Prostate gland (tissue), 2 donors: Measurements from ENCODE around the gene TARS3. TPM values are rescaled to one million over a fixed set of nuclear protein-coding genes. Genes with fewer than 3 reads are reported as not detected.

Experiments
- DNase-seq: peaks from one replicate; pipeline ENCODE4 v3.0.0-alpha.2; 2019; ENCODE audit warnings: low spot score
- H3K27ac ChIP-seq, 2 donors: fragments of 200-600 bp; sonication (generic); 2 replicates each; pipeline ENCODE4 v1.5.1; 2017 to 2019
- H3K27me3 ChIP-seq: fragments of 200-600 bp; sonication (generic); replicated peaks from 2 replicates; pipeline ENCODE4 v1.5.1; 2019; ENCODE audit not compliant: insufficient read depth
- H3K36me3 ChIP-seq, 2 donors: fragments of 200-600 bp; sonication (generic); 1 replicate in 1 of 2; 2 replicates in 1 of 2; pipeline versions ENCODE4 v1.5.1 to v1.8.1; 2017 to 2019
- H3K4me1 ChIP-seq: fragments of 200-600 bp; sonication (generic); replicated peaks from 2 replicates; pipeline ENCODE4 v1.5.1; 2019
- H3K4me3 ChIP-seq, 2 donors: fragments of 200-600 bp; sonication (generic); 2 replicates each; pipeline ENCODE4 v1.5.1; 2017 to 2019
- H3K9me3 ChIP-seq: fragments of 200-600 bp; sonication (generic); 2 replicates; pipeline ENCODE4 v1.5.1; 2017
- CTCF ChIP-seq, 4 experiments: fragments of 200-600 bp in 2 of 4; fragments of 450-650 bp in 2 of 4; sonication (generic) in 2 of 4; IDR thresholded peaks; 1 replicate in 3 of 4; 2 replicates in 1 of 4; pipeline ENCODE4 v1.5.1; 2016 to 2019; ENCODE audit warnings: antibody characterized with exemption in 4 of 4, mild to moderate bottlenecking in 2 of 4, moderate library complexity in 2 of 4
- POLR2A ChIP-seq: fragments of 450-650 bp; IDR thresholded peaks from one replicate; pipeline ENCODE4 v1.6.1; 2016; ENCODE audit warnings: antibody characterized with exemption, mild to moderate bottlenecking
- POLR2AphosphoS5 ChIP-seq: sonication (generic); formaldehyde crosslinking; IDR thresholded peaks from one replicate; pipeline ENCODE4 v1.6.1; 2017; ENCODE audit warnings: antibody characterized with exemption
- WGBS: methylation state at CpG from one replicate; pipeline ENCODE4 v1.1.5; 2018; 5-methylcytosine and 5-hydroxymethylcytosine counted together
- intact Hi-C: fragments of 100-400 bp; cut with DNase I; formaldehyde crosslinking; loops from one replicate; pipeline ENCODE4 v1.14.2; 2022
- small RNA-seq, 2 donors: library from RNA; depleted of rRNA; stranded (forward); fragments of <200 nt; gene quantifications; one replicate each; pipeline ENCODE3, GENCODE V24; 2016
- total RNA-seq, 2 donors: library from RNA; depleted of rRNA; stranded (reverse); fragments of >200 nt; gene quantifications; one replicate each; pipeline ENCODE4 v1.1.0, GENCODE V29; 2016

TARS3 gene
- total RNA-seq, 2 donors from 2014 or later = 16.8 to 22.5 TPM

GRCh38 chr15:101604124-101604874 is 120.0 kb downstream of the TARS3 start:
- intact Hi-C loops = no loop called here
- no peaks in the 10 kb centered on the region for H3K9me3 ChIP-seq
- H3K27me3 ChIP-seq = no peaks in the 10 kb centered on the region
- TF ChIP-seq POLR2AphosphoS5 = no peak
- TF ChIP-seq POLR2A = no peak
- no peak for TF ChIP-seq CTCF (IDR thresholded peaks at IDR 0.05)
- H3K27ac ChIP-seq = no peak overlapping the region
- WGBS = 93% methylated on average over 4 of the region's 4 CpGs
- no peak overlapping the region for H3K4me3 ChIP-seq
- H3K36me3 ChIP-seq = no peaks in the 10 kb centered on the region
- DNase-seq = no peak
- H3K4me1 ChIP-seq = no peaks in the 10 kb centered on the region

Small RNAs within 50 kb of the gene (small RNA-seq; reads per million reads assigned to genes)
- 0 reads per million in 2 donors for gene RN7SL209P
- gene RNU6-807P = 0 reads per million in 2 donors

Other genes with a start within 250 kb of the TARS3 start
- gene PCSK6, start 234.8 kb downstream of the TARS3 start, total RNA-seq = 10 to 100 TPM in 1 of 2 donors, 1 to 10 TPM in 1; 4.4 to 84.1 TPM
- gene TM2D3, start 72.1 kb downstream of the TARS3 start, total RNA-seq = 10 to 100 TPM; 48.6 to 67.0 TPM
- not detected for gene OR4F6, start 79.0 kb upstream of the TARS3 start, total RNA-seq
- gene OR4F15, start 87.7 kb upstream of the TARS3 start, total RNA-seq = not detected